Stimulated activated CD4-positive, alpha-beta T cell treated with anti-CD3 and anti-CD28 coated beads, TNF-alpha, amount 100 ng/mL, for 48 hours (primary cell): ENCODE data around the gene ELMOD1.
"Not testable (repeated sequence)": the region's sequence is repeated elsewhere in the genome, so short reads cannot be mapped to it uniquely, and the experiment has no call there.

ENCODE experiments used
- DNase-seq, 3 donors: peaks; one replicate each; pipeline ENCODE4 v3.0.0-alpha.2; 2020; ENCODE audit warnings: low read depth in 3 of 3

The ELMOD1 gene

GRCh38 chr11:107590460-107591377 is at the start of gene ELMOD1:
ELMOD1 (plus strand) TSS chr11:107591147; CDS start chr11:107618190, 27,043 bp downstream.
- peak in 1 of 3 donors; percentile 16 for DNase-seq

GRCh38 chr11:107545101-107545514 is 45.8 kb upstream of the ELMOD1 start:
- DNase-seq, result no peak

DNA sequence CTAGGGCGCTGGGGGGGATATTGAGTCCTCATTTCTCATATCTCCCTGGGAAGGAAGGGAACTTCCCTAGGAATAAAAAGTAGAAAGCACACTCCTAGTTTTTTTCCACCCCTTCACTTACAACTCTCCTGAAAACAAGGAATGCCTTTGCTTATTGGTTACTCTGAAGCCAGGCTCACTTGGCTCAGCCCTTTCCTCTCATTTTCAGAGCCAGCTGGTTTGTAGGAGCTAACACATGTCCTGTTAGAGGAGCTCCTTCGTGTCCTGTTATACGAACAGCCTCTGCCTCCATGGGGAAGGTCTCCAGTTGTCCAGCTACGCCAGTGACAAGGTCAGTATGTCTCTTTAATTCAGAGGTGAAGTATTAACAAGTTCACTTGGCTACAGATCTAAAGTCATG is 43.0 kb upstream of the ELMOD1 start:
- no peak for DNase-seq

- no peak for DNase-seq
Measured at GRCh38 chr11:107549253-107549953, 41.5 kb upstream of the ELMOD1 start.

- DNase-seq, result no peak
Measured at GRCh38 chr11:107549954-107550285, 41.0 kb upstream of the ELMOD1 start.

GRCh38 chr11:107550304-107550703 is 40.6 kb upstream of the ELMOD1 start:
- DNase-seq, result no peak

DNA sequence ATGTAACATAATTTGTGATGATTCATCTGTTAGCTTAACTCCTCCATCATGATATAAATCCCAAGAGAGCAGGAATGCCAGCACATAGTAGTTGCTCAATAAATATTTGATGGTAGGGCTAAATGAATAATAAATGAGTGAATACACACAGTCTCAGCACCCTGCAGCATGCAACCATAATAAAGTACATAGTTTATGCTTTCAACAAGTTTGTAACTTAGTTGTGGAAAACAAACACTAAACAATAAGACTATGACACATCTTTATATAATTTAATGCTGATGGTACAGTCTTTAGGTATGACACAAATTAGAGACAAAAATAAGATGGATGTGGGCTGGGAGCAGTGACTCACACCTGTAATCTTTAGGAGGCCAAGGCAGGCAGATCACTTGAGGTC is 29.3 kb upstream of the ELMOD1 start:
- DNase-seq, result no peak

DNA sequence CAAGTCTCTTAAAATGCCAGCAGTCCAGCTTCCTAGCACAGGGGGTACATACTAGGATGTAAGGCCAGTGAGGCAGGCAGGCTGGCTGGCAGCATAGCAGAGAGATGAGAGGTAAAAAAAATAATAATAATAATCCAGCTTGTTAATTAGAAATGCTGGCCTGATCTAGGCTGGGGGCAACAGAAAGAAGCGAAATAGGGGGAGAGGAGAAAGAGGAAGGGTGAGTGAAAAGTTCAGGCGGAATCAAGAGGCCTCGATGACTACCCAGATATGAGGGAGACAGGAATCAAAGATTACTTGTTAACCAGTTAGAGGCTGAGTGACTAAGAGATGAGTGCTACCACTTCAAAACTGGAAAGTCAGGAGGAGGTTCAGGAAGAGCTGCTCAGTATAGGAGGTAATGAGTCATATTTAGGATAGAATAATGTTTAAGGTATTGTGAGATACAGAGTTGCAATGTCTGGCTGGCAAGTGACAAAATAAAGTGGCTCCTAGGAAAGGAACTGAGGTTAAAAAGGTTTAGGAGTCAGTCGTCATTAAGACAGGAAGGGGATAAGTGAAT is 28.2 kb upstream of the ELMOD1 start:
- no peak for DNase-seq

DNA sequence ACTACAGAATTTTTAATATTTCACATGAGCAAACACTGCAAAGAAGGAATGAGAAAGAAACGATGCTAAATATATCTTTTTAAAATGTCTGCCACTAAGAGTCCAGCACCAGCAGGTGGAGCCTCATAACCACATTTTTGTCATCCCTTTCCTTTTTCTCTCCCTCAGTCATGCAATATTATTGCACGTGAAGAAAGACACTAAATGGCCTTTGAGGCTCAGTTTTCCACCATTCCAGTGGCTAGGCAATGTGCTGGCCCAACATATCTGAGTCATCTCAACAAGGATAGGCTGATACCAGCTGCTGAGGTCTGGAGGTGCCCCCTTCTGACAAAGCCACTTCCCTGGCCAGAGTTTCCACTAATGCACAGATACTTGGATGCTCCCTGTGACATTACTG is 27.2 kb upstream of the ELMOD1 start:
- DNase-seq, result peak in 1 of 3 donors; percentile 10

DNA sequence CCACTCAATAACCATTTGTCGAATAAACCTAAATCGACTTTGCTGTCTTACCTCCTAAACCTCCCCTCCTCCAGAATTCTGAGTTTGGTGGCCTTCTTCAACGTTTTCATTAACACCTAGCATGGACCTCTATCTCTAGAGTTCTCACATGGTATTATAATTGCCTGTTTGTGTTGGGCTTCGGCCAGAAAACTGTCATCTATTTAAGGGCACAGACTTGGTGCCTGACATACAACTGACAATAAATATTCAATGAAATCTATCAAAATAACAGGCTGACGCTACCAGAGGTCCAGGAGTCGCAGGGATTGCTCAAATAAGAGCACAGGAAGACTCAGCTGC is 26.1 kb upstream of the ELMOD1 start:
- no peak for DNase-seq

DNA sequence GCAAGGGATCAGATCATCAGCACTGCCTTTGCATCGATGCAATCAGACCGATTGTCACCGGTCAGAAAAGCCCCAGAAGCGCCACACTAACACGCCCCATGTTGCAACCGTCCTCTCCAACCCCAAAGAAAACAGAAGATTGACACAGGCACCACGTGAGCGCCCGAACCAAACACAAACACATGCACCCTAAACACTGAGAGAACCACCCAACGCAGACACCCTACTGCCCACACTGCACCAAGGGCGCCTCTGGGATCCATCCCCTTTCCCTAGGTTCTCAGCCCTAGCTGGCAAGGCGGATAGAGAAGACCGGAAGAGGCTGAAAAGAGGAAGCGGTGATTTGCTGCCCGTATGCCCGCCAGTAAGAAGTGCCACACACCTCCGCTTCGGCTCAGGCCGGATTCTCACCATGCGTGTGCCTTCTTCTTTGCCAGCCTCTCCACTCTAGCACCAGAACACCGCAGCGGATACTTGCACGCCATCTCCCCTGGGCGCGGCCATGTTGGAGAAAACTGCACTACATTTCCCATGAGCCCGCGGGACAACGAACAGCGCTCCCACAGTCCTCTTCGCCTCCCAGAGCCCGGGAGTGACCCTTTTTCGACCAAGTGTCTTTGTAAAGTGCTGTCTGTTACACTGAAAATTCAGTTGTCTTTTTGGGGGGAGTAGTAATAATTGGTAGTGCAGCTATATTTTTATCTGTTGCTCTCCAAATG is 25.6 kb upstream of the ELMOD1 start, which contains the start of gene ALKBH8:
Gene ALKBH8, minus strand, starts transcription at position 517 of the 719 bp plus-strand sequence. CDS start 4,842 bp downstream, outside the sequence.
- DNase-seq, result peak; percentile 55 to 72 (median 66)

- not testable (repeated sequence) for DNase-seq
Measured at GRCh38 chr11:107565955-107566501, 24.9 kb upstream of the ELMOD1 start.

DNA sequence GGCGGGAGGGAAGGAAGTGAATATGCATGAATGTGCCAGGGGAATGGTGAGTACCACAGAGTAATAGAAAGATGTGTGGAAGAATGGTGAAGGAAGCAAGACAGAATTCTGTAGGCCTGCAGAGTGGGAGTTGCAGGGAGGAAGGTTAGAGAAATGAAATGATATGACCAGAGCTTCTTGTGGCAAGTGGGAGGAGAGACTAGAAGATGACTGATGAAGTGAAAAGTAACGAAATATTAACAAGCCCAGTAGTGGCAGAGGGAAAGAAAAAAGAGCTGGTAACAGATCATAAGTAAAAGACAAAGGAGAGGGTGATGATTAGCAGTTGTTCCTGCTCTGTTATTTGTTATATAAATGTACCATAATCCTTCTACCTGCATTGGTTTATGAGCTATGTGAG is 24.4 kb upstream of the ELMOD1 start:
- DNase-seq, result no peak

GRCh38 chr11:107567739-107568335 is 23.1 kb upstream of the ELMOD1 start:
- no peak for DNase-seq

- DNase-seq, result no peak
Measured at GRCh38 chr11:107570015-107570414, 20.9 kb upstream of the ELMOD1 start.

GRCh38 chr11:107573438-107573837 is 17.5 kb upstream of the ELMOD1 start:
- no peak for DNase-seq

DNA sequence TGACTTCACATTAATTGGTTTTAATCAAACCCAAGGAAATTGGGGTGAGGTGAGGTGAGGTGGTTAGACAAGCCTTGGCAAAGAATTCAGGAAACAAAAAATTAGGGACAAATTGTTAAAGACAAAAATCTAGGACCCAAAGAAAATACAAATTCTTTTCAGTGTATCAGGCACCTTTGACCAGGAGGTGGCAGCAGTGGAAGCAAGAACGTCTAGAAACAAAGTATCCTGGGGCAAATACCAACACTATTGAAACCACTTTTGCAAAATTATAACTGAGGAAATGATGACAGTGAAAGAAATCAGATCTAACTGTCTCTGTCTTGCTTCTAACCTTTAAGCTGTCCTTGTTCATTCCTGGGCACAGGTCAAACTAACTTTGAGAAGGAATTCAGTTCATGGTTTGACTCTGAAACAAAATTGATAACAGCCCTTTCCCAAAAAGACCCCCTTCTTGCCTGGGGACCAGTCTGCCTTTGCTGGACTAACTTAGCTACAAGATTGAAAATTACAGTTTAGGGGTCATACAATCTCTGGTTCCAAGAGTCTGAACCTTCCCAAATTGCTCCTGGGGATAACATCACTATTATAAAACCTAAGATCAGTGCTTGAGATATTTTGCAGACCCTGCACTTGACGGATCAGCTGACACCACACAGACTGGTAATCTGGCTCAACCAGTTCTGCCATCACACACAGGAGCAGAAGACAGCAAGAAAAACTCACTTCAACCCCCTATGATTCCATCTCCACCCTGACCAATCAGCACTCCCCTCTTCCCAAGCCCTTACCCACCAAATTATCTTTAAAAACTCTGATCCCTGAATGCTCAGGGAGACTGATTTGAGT is 14.2 kb upstream of the ELMOD1 start:
- DNase-seq, result peak in 2 of 3 donors; percentile 40 to 58

DNA sequence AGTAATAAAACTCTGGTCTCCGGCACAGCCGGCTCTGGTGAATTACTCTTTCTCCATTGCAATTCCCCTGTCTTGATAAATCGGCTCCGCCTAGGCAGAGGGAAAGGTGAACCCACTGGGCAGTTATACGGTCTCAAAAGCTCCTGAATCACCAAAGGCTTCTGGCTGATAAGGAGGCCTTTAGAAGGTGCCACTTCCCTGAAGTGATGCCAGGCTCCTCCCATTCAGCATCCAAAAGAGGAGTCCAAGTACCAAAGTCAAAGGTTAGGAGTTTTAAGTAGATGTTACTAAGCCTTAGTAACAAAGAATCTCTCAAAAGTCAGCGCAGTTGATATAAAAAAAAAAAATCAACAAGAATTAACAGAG is 13.6 kb upstream of the ELMOD1 start:
- no peak for DNase-seq

DNA sequence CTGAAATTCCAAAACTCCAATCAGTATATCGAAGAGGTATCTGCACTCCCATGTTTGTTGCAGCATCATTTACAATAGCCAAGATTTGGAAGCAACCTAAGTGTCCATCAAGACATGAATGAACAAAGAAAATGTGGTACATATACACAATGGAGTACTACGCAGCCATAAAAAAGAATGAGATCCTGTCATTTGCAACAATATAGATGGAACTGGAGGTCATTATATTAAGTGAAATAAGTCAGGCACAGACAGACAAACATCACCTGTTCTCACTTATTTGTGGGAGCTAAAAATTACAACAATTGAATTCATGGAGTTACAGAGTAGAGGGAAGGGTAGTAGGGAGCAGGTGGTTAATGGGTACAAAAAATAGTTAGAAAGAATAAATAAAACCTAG is 11.8 kb upstream of the ELMOD1 start:
- DNase-seq, result not testable (repeated sequence)

- DNase-seq, result no peak
Measured at GRCh38 chr11:107581147-107581546, 9.8 kb upstream of the ELMOD1 start.
